GM19328 (cell line): Measurements from ENCODE around the gene PLLP.
"Not testable (repeated sequence)": the region's sequence is repeated elsewhere in the genome, so short reads cannot be mapped to it uniquely, and the experiment has no call there.

Source experiments
- ATAC-seq: cut with Tn5 transposase; IDR thresholded peaks from one replicate; pipeline ENCODE4 v1.9.1; 2021; ENCODE audit warnings: mild to moderate bottlenecking, moderate library complexity; ENCODE audit not compliant: unreplicated experiment

Gene PLLP

DNA sequence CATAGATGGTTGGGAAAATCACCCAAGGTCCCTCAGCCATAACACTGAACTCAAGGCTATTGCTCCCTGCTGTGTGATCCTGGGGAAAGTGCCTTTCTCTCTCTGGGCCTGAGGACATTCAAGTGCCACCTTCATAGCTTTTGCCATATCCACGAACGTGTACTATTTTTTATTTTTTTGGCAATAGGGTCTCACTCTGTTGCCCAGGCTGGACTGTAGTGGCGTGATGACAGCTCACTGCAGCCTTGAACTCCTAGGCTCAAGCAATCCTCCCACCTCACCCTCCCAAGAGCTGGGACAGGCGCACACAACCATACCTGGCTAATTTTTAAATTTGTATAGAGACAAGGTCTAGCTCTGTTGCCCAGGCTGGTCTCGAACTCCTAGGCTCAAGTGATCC lies 10.6 kb downstream of the PLLP start:
- ATAC-seq = no peak

DNA sequence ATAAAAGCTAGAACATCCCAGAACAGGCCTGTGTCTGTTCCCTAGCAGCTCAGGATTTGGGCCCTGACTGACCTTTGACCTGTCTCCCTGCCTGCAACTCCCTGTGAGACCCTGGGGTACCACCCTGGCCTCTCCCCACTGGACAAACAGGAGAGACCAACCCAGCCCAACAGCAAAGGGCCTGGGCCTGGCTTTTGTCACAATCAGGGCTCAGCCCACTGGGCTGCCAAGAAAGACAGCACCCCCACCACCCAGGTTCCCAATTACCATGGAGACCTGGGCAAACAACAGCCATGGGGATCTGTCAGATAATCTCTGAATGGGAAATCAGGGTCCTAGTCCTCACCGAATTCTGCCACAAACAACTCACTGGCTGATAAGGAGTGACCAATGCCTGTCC lies 11.1 kb downstream of the PLLP start:
- no peak for ATAC-seq

DNA sequence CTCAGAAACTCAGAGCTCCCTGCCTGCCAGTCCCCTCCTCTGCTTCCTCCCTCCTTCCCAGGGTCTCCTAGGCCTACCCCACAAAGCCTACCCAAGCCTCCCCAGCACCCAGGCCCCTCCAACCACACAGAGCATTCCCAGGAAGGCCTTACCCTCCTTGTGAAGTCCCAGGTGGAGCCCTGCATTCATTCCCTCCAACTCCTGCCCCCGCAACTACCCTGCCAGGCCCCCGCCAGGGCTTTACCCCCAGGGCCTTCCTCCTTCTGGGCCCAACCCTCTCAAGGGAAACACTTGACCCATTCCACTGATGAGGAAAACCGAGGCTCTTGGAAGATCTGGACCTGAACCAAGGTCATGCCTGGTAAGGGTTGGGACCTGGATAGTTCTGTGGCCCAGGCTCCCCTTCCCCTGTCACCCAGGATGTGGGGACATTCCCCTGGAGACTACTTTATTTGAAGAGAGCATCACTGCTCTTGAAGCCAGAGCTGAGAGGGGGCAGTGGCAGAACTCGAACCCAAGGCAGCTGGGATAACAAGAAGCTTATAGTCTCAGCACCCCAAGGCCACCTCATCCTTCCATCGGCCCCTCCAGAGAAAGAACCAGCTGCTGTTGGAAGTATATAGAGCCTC lies 12.5 kb downstream of the PLLP start:
- no peak for ATAC-seq

DNA sequence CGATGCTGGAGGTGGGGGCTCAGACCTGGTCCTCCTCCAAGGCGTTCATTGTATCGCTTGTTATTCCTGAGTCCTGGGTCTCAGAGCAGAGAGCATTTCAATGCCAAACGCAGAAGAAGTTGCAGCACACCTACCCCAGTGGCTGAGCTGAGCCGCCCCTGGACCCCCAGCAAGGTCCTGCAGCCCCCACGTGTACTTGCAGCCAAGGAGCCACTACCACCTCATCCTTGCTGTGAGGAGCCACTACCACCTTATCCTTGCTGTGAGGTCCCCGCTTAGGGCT lies 13.5 kb downstream of the PLLP start:
- no peak for ATAC-seq

DNA sequence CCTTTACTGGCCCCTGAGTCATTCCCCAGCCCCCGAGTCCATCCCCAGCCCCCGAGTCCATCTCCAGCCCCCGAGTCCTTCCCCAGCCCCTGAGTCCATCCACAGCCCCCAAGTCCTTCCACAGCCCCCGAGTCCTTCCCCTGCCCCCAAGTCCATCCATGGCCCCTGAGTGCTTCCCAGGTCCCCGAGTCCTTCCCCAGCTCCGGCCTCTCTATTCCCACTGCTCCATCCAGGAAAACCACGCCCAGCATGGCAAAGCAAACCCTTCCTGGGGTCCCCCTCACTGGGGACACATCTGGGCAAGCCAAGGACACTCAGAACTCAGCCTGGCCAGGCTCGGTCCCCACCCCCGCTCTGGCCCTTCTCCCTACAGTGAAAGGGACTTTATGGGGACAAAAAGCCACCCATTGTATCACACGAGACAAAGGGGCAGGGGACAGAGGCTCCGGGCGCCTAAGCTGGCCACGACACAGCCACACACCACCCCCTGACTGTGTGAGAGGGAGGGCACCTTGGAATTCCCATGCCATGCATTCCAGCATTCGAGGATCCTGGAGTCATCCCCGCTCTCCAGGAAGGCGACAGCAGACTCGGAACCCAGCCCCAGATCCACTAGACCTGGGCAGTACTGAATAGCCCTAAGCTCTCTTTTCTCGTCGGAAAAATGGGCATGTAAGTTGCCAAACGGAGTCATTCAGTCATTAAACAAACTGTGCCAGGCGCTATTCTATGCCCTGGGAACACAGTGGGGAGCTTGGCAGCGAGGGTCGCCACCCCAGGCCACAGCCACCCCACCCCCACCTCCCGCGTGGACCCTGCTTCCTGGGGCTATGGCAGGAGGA lies 14.0 kb downstream of the PLLP start:
- no peak for ATAC-seq

DNA sequence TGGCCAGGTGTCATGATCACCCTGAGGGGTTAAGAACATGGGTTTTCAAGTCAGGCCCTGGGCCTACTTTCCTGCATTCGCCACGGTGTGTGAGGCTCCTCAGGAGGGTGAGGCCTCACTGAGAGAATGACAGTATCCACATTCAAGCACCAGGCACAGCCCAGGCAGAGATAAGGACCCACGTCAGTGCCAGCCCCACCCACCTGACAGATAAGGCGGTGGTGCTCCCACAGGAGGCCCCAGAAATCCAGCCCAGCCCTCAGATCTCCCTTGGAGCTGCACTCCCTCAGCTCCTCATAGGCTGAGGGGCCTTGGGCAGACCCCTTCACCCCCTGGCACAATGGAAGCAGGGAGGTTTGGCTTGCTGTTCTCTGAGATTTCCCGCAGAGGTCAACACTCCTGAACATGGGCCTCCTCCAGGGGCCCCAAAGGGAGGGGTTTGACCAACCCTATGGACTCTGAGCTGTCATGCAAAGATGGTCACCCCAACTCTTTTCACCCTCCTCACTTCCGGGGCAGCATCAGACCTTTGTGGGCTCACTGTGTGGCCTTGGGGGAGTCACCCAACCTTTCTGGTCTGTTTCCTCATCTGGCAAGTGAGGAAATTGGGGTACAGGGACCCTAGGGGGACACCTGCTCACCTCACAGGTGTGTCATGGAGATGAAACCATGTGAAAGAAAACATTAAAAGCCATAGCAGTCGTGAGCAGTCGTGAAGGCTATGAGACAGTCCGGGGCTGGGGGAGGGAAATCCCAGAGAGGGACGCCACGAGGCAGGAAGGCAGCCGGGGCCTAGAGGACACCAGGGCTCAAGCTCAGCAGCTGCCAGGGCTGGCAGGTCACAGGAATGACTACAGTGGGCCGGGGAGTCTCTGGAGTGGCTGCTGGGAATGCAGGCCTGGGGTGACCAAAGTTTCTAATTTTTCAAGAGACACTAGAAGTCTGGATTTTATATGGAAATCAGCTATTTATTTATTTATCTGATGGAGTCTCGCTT lies 15.4 kb downstream of the PLLP start:
- ATAC-seq = no peak

DNA sequence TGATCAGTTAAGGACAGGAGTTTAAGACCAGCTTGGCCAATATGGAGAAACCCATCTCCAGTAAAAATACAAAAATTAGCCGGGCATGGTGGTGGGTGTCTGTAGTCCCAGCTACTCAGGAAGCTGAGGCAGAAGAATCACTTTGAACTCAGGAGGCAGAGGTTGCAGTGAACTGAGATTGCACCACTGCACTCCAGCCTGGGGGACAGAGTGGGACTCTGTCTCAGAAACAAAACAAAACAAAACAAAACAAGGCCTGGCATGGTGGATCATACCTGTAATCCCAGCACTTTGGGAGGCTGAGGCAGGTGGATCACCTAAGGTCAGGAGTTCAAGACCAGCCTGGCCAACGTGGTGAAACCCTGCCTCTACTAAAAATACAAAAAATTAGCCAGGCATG lies 17.1 kb downstream of the PLLP start:
- not testable (repeated sequence) for ATAC-seq

DNA sequence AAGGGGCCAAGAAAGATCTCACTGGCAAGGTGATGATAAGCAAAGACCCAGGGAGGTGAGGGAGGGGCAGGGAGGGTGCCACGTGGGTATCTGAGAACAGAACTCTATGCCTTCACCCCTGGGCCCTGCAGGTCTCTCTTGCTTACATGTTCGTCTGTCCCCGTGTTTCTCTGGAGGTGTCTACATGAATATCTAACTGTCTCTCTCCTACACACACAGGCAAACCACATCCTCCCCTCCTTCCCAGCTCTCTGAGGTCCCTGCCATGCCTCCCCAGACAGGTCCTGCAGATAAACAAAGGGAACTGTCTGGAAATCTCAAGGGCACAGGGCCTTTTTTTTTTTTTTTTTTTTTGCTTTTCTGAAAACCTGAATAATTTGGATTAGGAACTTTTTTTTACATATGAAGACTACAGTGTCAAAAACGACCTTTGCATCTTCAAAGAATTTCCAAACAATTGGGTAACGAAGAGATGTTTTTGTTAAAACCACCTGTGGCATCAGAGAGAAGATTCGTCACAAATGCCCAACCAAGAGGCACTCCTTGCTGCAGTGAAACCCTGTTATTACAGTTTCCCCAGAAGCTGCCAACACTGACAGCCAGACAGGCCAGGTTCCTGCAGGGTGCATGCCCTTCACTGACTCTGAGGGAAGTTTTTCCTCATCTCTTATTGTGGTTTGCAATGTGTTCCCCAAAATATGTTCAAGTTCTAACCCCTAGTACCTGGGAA lies 17.8 kb downstream of the PLLP start:
- no peak for ATAC-seq

DNA sequence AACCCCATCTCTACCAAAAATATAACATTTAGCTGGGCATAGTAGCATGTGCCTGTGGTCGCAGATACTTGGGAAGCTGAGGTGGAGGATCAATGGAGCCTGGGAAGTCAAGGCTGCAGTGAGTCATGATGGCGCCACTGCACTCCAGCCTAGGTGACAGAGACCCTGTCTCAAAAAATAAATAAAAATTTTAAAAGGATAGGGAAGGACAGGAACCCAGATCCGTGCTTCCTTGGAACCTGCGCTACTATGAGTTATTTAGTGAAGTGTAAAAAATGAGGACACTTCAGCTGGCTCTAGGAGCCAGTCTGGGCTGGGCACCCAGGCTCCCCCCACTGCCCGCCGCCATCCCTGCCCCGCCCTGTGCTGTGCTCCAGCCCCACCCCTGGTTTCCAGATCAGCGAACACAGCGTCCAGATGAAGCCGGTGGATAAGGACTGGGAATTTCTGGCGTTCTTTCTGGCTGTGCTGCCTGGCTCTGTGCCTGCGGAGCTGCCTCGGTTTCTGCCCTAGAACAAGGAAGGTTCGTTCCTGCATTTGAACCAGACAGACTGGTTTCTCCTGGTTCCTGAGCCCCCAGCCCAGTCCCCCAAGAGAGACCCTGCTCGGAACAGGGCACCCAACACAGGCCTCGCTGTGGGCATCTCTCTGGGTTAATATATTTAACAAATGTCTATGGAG lies 18.5 kb downstream of the PLLP start:
- ATAC-seq = no peak

DNA sequence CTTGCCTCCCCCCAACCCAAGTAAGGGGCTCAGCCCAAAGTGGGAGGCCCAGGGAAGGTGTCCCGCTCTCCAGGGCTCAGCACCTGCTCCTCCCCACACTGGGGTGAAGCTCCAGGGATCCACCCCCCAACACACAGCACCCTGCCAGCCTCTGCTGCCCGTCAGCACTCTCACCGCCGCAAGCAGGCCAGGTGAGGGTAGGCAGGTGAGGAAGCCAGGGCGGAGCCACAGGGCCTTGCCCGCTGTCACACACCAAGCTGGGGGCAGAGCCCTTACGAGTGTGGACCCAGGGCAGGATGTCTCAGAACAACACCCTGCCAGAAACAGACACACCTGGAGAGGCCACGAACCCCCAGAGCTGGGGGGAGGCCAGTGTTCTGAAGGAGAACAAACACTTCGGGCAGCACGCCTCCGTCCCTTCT lies 19.5 kb downstream of the PLLP start:
- ATAC-seq = no peak

DNA sequence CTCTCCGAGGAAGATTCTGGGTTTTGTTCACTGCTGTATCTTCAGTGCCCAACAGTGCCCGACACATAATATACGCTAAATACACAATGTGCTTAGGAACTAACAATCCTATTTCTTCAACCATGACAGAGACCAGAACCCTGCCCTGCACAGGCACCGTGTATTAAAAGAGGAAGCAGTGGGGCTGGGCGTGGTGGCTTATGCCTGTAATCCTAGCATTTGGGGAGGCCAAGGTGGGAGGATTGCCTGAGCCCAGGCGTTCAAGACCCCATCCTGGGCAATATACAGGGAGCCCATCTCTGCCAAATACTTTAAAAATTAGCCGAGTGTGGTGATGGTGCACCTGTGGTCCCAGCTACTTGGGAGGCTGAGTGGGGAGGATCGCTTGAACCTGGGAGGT lies 20.1 kb downstream of the PLLP start:
- ATAC-seq = no peak

DNA sequence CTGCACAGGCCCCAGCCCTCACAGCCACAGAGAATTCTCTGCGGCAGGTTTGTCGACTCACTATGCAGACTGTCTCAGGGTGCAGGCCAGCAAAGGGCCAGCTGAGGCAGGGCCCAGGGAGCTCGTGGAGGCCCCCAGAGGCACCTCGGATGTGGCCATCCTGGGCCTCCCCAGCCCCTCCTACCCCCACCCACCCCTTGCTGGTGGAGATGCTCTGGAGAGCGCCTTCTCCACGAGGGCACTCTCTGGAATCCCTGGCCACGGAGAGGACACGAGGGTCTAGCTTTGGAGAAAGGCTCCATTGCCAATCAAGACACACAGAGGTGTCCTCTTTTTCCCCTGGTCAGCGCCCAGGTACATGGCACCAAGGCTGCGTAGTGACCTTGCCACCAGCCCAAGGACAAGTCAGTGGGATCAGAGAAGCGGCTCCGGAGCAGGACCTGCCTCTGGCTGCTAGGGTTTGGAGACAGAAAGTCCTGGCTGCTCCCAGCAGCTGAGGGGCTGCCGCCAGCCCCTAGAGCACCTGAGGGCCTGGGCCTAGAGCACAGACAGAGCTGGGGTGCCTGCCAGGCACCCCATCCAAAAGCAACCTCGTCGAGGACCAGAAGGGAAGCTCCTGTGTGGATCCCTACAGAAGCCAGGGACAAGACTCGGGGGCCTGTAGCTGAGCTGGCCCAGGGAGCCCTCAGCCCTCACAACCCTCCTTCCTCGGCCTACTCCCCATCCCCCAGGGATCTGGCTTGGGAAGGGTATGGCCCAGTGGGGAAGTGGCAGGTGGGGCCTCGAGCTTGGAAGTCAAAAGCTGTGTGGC lies 20.7 kb downstream of the PLLP start:
- no peak for ATAC-seq

DNA sequence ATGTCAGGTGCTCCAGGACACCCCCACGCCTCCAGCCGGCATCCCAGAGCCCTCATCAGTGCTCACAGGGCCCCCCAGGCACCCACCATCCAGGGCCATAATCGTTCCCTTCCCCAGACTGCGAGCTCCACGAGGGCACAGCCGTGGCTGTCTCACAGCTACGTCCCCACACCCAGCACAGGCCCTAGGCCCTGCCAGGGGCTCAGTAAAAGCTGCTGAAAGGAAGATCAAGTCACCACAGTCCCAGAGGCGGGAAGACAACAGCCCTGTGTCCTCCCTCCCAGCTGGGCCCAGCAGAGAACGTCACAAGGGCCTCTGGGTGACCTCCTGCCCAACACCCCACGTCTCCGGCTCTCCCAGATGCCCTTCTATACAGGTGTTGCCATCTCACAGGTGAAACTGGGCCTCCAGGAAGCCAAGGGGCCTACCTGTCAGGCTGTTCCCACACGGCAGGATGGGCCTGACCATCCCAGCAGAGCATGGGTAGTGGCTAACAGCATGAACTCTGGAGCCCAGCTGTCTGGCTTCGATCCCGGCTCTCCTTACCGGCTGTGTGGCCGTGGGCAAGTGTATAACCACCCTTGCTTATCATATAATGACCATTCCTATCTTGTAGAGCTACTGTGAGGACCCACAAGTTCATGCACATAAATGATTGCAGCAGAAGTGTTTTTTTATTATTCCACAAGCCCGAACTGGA lies 21.5 kb downstream of the PLLP start:
- ATAC-seq = no peak

DNA sequence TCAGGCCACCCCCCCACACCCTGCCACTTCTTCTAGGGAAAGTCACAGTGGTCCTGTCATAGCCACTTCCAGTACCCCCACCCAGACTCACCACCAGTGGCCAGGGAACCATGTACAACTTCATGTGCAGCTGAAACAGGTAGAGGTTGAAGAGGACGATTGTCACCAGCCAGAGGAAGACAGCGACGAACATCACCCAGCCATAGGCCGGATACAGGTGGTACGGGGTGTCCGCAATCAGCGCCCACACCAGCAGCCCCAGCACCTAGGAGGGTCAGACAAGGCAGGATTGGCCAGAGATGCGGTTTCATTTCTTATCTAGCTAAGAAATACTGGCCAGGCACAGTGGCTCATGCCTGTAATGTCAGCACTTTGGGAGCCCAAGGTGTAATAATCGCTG lies 22.7 kb downstream of the PLLP start:
- ATAC-seq = no peak

DNA sequence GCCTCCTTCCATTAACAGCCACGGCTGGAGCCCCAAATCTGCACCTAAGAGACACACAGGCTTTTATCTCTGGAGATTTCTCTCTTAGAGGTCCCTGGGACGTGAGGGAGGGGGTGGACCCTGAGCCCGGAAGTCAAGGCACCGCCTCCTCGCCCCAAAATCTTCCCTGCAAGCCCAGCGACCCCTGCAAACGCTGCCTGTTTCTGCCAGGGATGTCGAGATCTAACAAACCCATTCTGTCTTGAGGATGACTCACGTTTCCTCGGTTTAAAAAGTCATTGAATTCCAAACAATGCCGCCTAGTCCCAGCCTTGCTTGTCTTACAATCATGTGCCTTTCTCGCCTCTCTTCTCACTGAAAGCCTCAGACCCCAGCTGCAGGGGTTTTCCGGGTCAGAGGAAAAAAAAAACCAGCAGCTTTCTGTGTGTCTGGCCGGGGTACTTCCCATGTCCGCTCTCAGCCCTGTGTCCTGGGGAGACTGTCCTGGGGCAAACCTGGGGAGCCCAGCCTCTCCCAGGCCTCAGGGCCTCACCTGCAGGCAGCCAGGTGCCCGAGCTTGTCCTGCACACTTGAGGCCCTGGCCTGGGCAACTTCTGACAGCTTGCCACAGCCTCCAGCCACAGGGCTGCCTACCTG lies 24.1 kb downstream of the PLLP start:
- no peak for ATAC-seq

DNA sequence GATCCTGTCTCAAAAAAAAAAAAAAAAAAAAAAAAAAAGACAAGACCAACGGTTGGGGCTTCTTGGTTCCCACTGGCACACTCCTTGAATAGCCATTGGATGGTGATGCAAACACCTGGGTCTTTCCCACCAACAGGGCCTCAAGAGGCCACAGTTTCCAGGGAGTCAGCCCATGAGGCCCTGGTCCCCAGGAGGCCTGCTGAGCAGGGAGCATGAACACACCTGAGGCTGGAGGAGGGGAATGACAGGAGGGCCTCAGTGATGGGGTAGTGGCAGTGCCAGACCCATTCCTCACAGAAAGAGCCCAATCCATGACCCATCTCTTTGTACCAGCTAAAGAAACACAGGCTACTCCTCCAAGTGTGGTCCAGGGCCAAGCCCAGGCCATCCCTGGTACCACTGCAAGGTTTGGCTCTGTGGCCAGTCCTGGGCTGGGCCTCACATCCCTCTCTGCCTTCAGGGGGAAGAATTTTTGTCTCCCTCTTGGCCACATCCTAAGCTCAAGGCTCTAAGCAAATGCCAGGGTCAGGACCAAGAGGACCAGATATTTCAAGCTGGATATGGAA lies 25.5 kb downstream of the PLLP start:
- no peak for ATAC-seq

DNA sequence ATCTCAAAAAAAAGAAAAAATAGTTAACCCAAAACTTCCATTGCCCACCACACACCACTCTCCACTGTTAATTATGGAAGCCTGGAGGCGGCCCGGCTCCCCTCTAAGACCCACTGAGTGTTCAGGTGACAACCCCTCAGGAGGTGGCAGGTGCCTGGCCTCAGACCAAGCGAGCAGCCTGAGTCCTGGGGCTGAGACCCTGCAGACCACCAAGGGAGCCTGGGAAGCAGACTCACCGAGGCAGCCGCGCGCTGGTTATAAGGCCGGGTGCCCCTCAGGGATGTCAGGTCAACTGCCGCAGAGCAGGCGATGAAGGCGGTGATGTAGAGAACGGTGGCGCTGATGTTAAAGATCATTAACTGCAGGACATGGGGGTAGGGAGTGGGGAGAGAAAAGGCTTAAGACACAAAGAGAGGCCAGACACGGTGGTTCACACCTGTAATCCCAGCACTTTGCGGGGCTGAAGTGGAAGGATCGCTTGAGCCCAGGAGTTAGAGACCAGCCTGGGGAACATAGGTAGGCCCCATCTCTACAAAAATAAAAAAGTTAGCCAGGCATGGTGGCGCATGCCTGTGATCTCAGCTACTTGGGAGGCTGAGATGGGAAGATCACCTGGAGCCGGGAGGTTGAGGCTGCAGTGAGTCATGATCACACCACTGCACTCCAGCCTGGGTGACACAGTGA lies 26.1 kb downstream of the PLLP start:
- ATAC-seq = no peak
